ENCODE data around the gene MYBPC3.
"Not testable (repeated sequence)": the region's sequence is repeated elsewhere in the genome, so short reads cannot be mapped to it uniquely, and the experiment has no call there.

MYBPC3 gene

GRCh38 chr11:47340980-47341775 is 11.3 kb downstream of the MYBPC3 start:
- no peak for DNase-seq (ENCODE audit: low read depth in 4 of 4, low spot score in 1 of 4)

GRCh38 chr11:47340010-47340409 is 12.5 kb downstream of the MYBPC3 start:
- no peak for DNase-seq (ENCODE audit: low read depth in 4 of 4, low spot score in 1 of 4)

- no peak for DNase-seq (ENCODE audit: low read depth in 4 of 4, low spot score in 1 of 4)
Measured at GRCh38 chr11:47338396-47339241, 13.9 kb downstream of the MYBPC3 start.

GRCh38 chr11:47337229-47337924 is 15.1 kb downstream of the MYBPC3 start:
- DNase-seq (ENCODE audit: low read depth in 4 of 4, low spot score in 1 of 4) = no peak

- no peak for DNase-seq (ENCODE audit: low read depth in 4 of 4, low spot score in 1 of 4)
Measured at GRCh38 chr11:47336595-47336994, 15.9 kb downstream of the MYBPC3 start.

- DNase-seq (ENCODE audit: low read depth in 4 of 4, low spot score in 1 of 4) = no peak
Measured at GRCh38 chr11:47335733-47336132, 16.8 kb downstream of the MYBPC3 start.

GRCh38 chr11:47334699-47335411 is 17.6 kb downstream of the MYBPC3 start:
- not testable (repeated sequence) for DNase-seq (ENCODE audit: low read depth in 4 of 4, low spot score in 1 of 4)

GRCh38 chr11:47333886-47334443 is 18.5 kb downstream of the MYBPC3 start:
- no peak for DNase-seq (ENCODE audit: low read depth in 4 of 4, low spot score in 1 of 4)

- no peak for DNase-seq (ENCODE audit: low read depth in 4 of 4, low spot score in 1 of 4)
Measured at GRCh38 chr11:47333526-47333845, 19.0 kb downstream of the MYBPC3 start.

- DNase-seq (ENCODE audit: low read depth in 4 of 4, low spot score in 1 of 4) = no peak
Measured at GRCh38 chr11:47332791-47333525, 19.5 kb downstream of the MYBPC3 start.

GRCh38 chr11:47332303-47332711 is 20.2 kb downstream of the MYBPC3 start:
- no peak for DNase-seq (ENCODE audit: low read depth in 4 of 4, low spot score in 1 of 4)

- DNase-seq (ENCODE audit: low read depth in 4 of 4, low spot score in 1 of 4) = no peak
Measured at GRCh38 chr11:47331454-47332302, 20.8 kb downstream of the MYBPC3 start.

- DNase-seq (ENCODE audit: low read depth in 4 of 4, low spot score in 1 of 4) = no peak
Measured at GRCh38 chr11:47329987-47330931, 22.2 kb downstream of the MYBPC3 start.

GRCh38 chr11:47329431-47329986 is 23.0 kb downstream of the MYBPC3 start:
- no peak for DNase-seq (ENCODE audit: low read depth in 4 of 4, low spot score in 1 of 4)

- no peak for DNase-seq (ENCODE audit: low read depth in 4 of 4, low spot score in 1 of 4)
Measured at GRCh38 chr11:47328449-47329390, 23.8 kb downstream of the MYBPC3 start.

- DNase-seq (ENCODE audit: low read depth in 4 of 4, low spot score in 1 of 4) = no peak
Measured at GRCh38 chr11:47327949-47328348, 24.6 kb downstream of the MYBPC3 start.

- DNase-seq (ENCODE audit: low read depth in 4 of 4, low spot score in 1 of 4) = no peak
Measured at GRCh38 chr11:47327025-47327424, 25.5 kb downstream of the MYBPC3 start.
